GM12865 (cell line): ENCODE results near the gene ENOSF1.
A peak's percentile ranks its signal among the peaks of the same experiment; 100 is the strongest.
"Not testable (repeated sequence)": the region's sequence is repeated elsewhere in the genome, so short reads cannot be mapped to it uniquely, and the experiment has no call there.

Experiments
- DNase-seq: peaks from one replicate; pipeline ENCODE4 v3.0.0; 2010; ENCODE audit warnings: low read depth
- H3K4me3 ChIP-seq: 2 replicates; pipeline ENCODE4 v1.5.1; 2011; ENCODE audit warnings: mild to moderate bottlenecking, low read depth, low read length, control low read depth
- TF ChIP-seq, protein P1 (sequence below): IDR thresholded peaks from 2 replicates; pipeline ENCODE4 v1.5.1; 2011; ENCODE audit warnings: low read length, control low read depth, low read depth, inconsistent platforms; ENCODE audit not compliant: insufficient read depth; ENCODE audit errors: missing control alignments

ENOSF1 gene

DNA sequence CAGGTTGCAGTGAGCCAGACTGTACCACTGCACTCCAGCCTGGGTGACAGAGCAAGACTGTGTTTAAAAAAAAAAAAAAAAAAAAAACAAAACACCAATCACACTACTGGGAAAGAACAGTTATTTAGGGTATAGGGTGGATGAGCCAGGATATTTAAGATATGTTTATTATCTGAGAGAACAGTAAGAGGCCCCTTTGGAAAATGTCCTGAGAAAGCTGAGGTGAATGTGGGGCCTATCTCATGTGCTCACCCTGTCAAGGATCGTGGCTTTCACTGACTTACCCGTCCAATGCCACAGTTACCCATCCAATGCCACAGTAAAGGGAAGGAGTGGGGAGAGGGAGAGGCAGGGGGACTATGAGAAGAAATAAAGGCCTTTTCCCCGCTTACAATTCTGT lies 19.9 kb upstream of the ENOSF1 start:
- TF ChIP-seq, protein P1, sequence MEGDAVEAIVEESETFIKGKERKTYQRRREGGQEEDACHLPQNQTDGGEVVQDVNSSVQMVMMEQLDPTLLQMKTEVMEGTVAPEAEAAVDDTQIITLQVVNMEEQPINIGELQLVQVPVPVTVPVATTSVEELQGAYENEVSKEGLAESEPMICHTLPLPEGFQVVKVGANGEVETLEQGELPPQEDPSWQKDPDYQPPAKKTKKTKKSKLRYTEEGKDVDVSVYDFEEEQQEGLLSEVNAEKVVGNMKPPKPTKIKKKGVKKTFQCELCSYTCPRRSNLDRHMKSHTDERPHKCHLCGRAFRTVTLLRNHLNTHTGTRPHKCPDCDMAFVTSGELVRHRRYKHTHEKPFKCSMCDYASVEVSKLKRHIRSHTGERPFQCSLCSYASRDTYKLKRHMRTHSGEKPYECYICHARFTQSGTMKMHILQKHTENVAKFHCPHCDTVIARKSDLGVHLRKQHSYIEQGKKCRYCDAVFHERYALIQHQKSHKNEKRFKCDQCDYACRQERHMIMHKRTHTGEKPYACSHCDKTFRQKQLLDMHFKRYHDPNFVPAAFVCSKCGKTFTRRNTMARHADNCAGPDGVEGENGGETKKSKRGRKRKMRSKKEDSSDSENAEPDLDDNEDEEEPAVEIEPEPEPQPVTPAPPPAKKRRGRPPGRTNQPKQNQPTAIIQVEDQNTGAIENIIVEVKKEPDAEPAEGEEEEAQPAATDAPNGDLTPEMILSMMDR: no peak
- H3K4me3 ChIP-seq: no peak overlapping the region
- no peak for DNase-seq

DNA sequence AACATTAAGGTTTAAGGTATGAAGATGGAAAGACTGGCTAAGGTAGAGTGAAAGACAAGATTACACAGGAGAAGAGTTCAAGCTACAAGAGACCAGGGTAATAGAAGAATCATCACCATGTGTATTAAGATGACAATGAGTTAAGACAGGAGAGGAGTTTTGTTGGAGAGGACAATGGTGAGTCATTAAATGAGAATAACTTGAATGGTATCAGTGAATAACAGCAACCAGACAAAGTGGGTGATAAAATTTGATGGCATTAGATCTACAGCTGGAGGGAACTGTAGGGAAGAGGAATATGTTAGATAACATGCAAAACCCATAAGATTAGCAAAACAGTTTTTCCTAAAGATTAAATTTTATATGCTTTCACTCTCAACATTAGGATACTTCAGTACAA lies 18.8 kb upstream of the ENOSF1 start:
- TF ChIP-seq, protein P1: no peak
- no peak for DNase-seq
- no peak overlapping the region for H3K4me3 ChIP-seq

DNA sequence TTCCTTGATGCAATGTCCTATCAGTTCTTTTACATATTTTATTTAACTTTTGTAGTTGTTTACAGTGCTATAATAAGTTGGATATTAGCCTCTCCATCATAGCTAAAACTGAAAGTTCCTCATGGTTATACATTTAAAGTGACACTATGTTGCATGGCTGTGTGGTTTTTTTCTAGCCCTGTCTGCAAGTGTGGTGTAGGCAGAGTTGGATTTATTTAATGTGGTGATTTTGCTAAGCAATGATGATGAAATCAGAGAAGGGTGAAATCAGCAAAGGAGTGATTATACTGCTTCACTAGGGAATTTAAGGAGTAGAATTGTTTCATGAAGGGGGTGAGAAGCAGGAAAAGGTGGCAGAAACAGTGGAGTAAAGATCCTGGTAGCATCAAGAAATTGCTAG lies 18.3 kb upstream of the ENOSF1 start:
- H3K4me3 ChIP-seq: no peak overlapping the region
- DNase-seq: no peak
- TF ChIP-seq, protein P1: no peak

DNA sequence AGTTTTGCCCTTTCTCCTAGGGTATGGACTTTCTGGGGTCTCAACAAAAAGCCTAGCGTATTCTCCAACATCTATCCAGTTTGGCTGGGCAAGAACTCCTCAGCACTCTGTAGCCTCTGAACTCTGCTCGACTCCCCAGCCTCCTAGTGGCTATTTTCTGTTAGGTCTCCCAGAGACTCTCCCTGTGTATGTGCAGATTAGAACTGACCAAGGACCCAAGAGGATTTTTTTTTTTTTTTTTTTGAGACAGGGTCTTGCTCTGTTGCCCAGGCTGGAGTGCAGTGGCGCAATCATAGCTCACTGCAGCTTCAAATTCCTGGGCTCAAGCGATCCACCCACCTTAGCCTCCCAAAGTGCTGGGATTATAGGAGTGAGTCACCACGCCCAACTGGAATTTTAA lies 17.7 kb upstream of the ENOSF1 start:
- TF ChIP-seq, protein P1: peak; percentile 24
- DNase-seq: peak; percentile 26
- not testable (repeated sequence) for H3K4me3 ChIP-seq

DNA sequence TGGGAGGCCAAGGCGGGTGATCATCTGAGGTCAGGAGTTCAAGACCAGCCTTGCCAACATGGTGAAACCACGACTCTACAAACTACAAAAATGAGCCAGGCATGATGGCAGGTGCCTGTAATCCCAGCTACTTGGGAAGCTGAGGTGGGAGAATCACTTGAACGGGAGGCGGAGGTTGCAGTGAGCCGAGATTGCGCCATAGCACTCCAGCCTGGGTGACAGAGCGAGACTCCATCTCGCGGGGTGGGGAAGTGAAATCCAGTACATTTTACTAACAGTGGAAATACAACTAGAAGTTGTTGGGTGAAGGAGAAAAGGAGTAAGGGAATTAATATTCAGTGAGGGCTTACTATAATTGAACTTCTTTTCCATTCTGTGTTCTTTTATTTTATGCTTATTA lies 13.2 kb upstream of the ENOSF1 start:
- no peak for DNase-seq
- TF ChIP-seq, protein P1: no peak
- H3K4me3 ChIP-seq: no peak overlapping the region

DNA sequence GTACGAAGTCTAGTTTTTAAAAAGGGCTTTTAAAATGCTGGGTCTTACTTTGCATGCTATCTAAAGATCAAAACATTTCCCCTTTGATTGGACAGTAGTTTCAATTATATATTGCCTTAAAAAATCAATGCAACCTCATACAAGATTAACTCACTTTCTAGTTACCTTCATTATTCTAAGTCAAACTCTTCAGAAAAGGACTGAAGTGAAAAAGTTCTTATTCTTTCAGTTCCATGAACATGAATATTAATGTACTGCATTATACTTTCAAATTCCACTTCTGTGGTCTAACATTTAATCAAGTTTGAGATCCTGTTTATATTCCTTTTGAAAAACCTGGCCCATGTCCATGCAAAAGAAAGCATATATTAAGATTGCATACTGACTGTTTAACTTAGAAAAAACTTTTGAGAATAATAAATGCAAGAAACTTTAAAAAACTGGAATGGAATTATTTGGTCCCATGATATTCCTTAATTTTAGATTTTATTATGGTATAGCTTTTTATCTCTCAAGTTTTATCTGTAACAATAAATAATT lies 11.2 kb upstream of the ENOSF1 start:
- DNase-seq: no peak
- no peak overlapping the region for H3K4me3 ChIP-seq
- TF ChIP-seq, protein P1: no peak

DNA sequence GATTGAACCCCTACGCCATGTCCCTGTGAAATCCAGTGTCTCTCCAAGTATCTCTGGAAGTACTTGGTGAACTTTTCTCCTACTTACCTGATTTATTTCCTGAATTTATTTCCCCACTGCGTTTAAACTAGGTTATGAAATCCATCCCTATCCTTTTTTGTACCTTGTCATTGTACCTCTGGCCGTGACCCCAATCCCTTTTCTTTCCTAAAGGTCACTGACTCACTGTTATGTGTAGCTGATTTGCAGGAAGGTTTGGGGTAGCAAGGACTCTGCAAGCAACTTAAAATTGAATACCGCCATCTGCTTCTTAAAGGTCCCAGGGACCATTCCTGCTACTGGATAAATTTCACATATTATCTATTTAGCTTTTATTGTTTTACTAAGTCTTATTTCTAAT lies 4.6 kb upstream of the ENOSF1 start:
- TF ChIP-seq, protein P1: no peak
- no peak overlapping the region for H3K4me3 ChIP-seq
- DNase-seq: no peak
